Vagina (tissue), 2 donors: ENCODE results near the gene GCH1.

Experiments
- CTCF ChIP-seq, 3 experiments: fragments of 450-650 bp in 2 of 3; fragments of 200-600 bp in 1 of 3; sonication (generic) in 1 of 3; IDR thresholded peaks; one replicate each; pipeline ENCODE4 v1.5.1; 2017 to 2019; ENCODE audit warnings: antibody characterized with exemption in 3 of 3, mild to moderate bottlenecking in 2 of 3, moderate library complexity in 2 of 3
- POLR2A ChIP-seq, 2 donors: fragments of 450-650 bp; IDR thresholded peaks; one replicate each; pipeline ENCODE4 v1.6.1; 2017; ENCODE audit warnings: antibody characterized with exemption in 2 of 2, mild to moderate bottlenecking in 2 of 2, moderate library complexity in 2 of 2

GRCh38 chr14:54918427-54918826 lies 15.8 kb upstream of the GCH1 start:
- TF ChIP-seq POLR2A (IDR thresholded peaks at IDR 0.05) (no peak), CTCF (IDR thresholded peaks at IDR 0.05) (no peak)
